Mucosa of descending colon (tissue), 3 donors: ENCODE measurements around the gene MAG. TPM values are rescaled to one million over a fixed set of nuclear protein-coding genes. Genes with fewer than 3 reads are reported as not detected.

Source experiments
- ATAC-seq: fragments of 200-7000 bp; cut with Tn5 transposase; one replicate; pipeline ENCODE4 v1.9.1; 2020; ENCODE audit warnings: mild to moderate bottlenecking, moderate library complexity
- DNase-seq, 3 donors: peaks; one replicate each; pipeline ENCODE4 v3.0.0-alpha.2; 2020
- H3K36me3 ChIP-seq: fragments of 200-600 bp; one replicate; pipeline ENCODE4 v1.8.0; 2021; ENCODE audit warnings: low read depth, mild to moderate bottlenecking
- H3K4me1 ChIP-seq: fragments of 200-600 bp; one replicate; pipeline ENCODE4 v1.8.0; 2021; ENCODE audit warnings: low read depth, mild to moderate bottlenecking
- H3K4me3 ChIP-seq: fragments of 200-600 bp; one replicate; pipeline ENCODE4 v1.8.0; 2021; ENCODE audit warnings: mild to moderate bottlenecking
- H3K9me3 ChIP-seq: fragments of 200-600 bp; one replicate; pipeline ENCODE4 v1.8.0; 2021; ENCODE audit warnings: mild to moderate bottlenecking
- intact Hi-C, 2 donors: fragments of 100-400 bp; cut with DNase I in 1 of 2; cut with micrococcal nuclease in 1 of 2; formaldehyde crosslinking; loops; one replicate each; pipeline versions ENCODE4 v1.11.0 to v1.11.1; 2022; cut with DNase I, micrococcal nuclease
- total RNA-seq, 3 donors: library from RNA; stranded (reverse); fragmentation: NEBNext Ultra II Directional in 2 of 3; extraction: Animal tissue kit (Norgen Biotek cat#: 25700) in 2 of 3; gene quantifications; one replicate each; pipeline versions ENCODE4 v1.2.1 to v1.2.4, GENCODE V29; 2021 to 2023
- TF ChIP-seq, protein P1 (sequence below): fragments of 200-600 bp; IDR thresholded peaks from one replicate; pipeline ENCODE4 v1.8.0; 2022; ENCODE audit warnings: antibody characterized with exemption, mild to moderate bottlenecking
- donor health status: DM: no; HTN: no; CAD: no; lungs with moderate emphysema.
- donor health status: DM: no; HTN: no; CAD: no.
- donor health status: DM: no; HTN: yes; CAD: no.

The MAG gene
- total RNA-seq, 3 donors from 2014 or later = 0.80 TPM; not detected in 2

DNA sequence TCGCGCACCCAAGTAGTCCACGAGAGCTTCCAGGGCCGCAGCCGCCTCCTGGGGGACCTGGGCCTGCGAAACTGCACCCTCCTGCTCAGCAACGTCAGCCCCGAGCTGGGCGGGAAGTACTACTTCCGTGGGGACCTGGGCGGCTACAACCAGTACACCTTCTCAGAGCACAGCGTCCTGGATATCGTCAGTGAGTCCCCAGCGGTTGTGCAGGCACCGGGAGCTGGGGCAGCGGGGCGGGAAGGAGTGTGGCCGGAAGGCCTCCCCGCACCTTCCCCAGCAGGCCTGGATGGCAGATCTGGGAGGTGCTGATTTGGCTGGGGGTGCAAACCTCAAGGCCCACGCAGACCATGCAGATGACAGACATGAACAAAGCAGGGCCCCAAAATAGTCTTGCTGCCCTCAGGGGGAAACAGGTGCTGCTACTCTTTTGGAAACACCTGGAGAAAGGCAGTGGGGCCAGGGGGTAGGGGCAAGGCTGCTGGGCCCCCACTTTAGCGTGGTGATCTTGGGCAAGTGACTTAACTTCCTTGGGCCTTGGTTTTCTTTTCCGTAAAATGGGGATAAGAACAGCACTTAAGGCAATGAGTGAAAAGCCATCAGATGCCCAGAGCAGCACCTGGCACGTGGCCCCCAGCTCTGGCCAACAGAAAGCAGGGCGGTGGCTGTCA, 4.0 kb downstream of the MAG start:
- TF ChIP-seq, protein P1, sequence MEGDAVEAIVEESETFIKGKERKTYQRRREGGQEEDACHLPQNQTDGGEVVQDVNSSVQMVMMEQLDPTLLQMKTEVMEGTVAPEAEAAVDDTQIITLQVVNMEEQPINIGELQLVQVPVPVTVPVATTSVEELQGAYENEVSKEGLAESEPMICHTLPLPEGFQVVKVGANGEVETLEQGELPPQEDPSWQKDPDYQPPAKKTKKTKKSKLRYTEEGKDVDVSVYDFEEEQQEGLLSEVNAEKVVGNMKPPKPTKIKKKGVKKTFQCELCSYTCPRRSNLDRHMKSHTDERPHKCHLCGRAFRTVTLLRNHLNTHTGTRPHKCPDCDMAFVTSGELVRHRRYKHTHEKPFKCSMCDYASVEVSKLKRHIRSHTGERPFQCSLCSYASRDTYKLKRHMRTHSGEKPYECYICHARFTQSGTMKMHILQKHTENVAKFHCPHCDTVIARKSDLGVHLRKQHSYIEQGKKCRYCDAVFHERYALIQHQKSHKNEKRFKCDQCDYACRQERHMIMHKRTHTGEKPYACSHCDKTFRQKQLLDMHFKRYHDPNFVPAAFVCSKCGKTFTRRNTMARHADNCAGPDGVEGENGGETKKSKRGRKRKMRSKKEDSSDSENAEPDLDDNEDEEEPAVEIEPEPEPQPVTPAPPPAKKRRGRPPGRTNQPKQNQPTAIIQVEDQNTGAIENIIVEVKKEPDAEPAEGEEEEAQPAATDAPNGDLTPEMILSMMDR = no peak
- peak; percentile 57 for ATAC-seq
- DNase-seq = peak in 1 of 3 donors; percentile 60
- no peak overlapping the region for H3K4me3 ChIP-seq
- no peaks in the 10 kb centered on the region for H3K4me1 ChIP-seq
- intact Hi-C loops = no loop called here
- H3K9me3 ChIP-seq = no peaks in the 10 kb centered on the region
- no peaks in the 10 kb centered on the region for H3K36me3 ChIP-seq

DNA sequence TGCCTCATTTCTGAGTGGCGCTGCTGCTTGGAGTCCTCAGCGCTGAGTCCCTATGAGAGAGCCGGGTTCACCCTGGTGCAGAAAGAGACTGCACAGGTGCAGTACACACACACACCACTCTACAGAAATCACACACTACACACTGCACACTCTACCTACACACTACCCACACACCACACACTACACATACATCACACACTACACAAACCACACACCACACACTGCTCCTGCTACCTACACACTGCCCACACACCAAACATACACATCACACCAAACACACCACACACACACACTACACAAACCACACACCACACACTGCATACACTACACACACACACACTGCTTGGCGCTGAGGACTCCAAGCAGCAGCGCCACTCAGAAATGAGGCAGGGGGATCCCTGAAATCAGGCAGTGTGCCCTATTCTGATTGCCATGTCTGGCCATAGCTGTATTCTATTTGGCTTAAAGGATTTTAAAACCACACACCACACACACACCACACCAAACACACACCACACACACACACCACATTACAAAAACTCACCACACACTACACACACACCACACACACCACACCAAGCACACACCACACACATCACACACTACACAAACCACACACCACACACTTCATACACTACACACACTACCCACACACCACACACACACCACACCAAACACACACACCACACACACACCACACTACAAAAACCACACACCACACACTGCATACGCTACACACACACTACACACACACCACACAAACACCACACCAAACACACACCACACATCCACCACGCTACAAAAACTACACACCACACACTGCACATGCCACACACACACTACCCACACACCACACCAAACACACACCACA, 4.9 kb downstream of the MAG start:
- TF ChIP-seq, protein P1 = no peak
- ATAC-seq (no peak), DNase-seq (no peak)
- H3K4me1 ChIP-seq = no peaks in the 10 kb centered on the region
- no peaks in the 10 kb centered on the region for H3K9me3 ChIP-seq
- H3K4me3 ChIP-seq = no peak overlapping the region
- intact Hi-C loops = no loop called here
- H3K36me3 ChIP-seq = no peaks in the 10 kb centered on the region

DNA sequence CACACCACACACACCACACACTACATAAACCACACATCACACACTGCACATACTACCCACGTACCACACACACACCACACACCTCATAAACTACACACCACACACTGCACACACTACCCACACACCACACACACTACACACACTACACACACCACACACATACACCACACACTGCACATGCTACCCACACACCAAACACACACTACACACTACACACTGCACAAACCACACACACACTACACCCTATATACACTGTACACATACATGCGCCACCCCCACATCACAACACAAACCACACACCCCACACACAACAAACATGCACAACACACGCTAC, 5.5 kb downstream of the MAG start:
- DNase-seq = no peak
- no peak for ATAC-seq
- Histone ChIP-seq H3K36me3 (no peaks in the 10 kb centered on the region), H3K9me3 (no peaks in the 10 kb centered on the region), H3K4me3 (no peak overlapping the region), H3K4me1 (no peaks in the 10 kb centered on the region)
- intact Hi-C loops = no loop called here
- TF ChIP-seq, protein P1 = no peak

DNA sequence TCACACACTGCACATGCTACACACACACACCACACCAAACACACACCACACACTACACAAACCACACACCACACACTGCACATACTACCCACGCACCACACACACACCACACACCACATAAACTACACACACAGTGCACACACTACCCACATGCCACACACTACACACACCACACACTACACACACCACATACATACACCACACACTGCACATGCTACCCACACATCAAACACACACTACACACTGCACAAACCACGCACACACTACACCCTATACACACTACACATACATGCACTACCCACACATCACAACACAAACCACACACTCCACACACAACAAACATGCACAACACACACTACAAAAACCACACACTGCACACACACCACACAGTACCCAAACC, 6.0 kb downstream of the MAG start:
- intact Hi-C loops = no loop called here
- ATAC-seq (no peak), DNase-seq (no peak)
- Histone ChIP-seq H3K9me3 (no peaks in the 10 kb centered on the region), H3K4me3 (no peak overlapping the region), H3K4me1 (no peaks in the 10 kb centered on the region), H3K36me3 (no peaks in the 10 kb centered on the region)
- TF ChIP-seq, protein P1 = no peak

DNA sequence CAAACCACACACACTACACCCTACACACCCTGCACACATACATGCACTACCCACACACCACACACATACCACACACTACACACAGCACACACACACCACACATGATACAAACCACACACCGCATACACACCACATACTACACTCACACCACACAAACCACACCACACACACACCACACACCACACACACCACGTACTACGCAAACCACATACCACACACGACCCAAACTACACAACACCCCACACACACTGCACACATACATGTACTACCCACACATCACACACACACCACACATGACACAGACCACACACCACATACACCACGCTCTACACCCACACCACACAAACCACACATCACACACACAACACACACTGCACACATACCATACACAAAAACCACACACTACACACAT, 6.6 kb downstream of the MAG start:
- H3K4me3 ChIP-seq = no peak overlapping the region
- TF ChIP-seq, protein P1 = no peak
- H3K36me3 ChIP-seq = no peaks in the 10 kb centered on the region
- no peak for ATAC-seq
- no peaks in the 10 kb centered on the region for H3K9me3 ChIP-seq
- no peaks in the 10 kb centered on the region for H3K4me1 ChIP-seq
- no peak for DNase-seq
- intact Hi-C loops = no loop called here
